Forelimb muscle (tissue), 1 donor: ENCODE results near the gene KRT82. TPM values are rescaled to one million over a fixed set of nuclear protein-coding genes. Genes with fewer than 3 reads are reported as not detected.

ENCODE experiments used
- DNase-seq: peaks from one replicate; pipeline ENCODE4 v3.0.0-alpha.2; 2013; ENCODE audit warnings: low read depth
- polyA plus RNA-seq: library from polyadenylated mRNA; unstranded; fragments of 120-200 nt; gene quantifications from one replicate; pipeline ENCODE4 v1.2.1, GENCODE V29; 2013; ENCODE audit not compliant: insufficient read length

KRT82 gene
- polyA plus RNA-seq, 1 donor, result not detected

DNA sequence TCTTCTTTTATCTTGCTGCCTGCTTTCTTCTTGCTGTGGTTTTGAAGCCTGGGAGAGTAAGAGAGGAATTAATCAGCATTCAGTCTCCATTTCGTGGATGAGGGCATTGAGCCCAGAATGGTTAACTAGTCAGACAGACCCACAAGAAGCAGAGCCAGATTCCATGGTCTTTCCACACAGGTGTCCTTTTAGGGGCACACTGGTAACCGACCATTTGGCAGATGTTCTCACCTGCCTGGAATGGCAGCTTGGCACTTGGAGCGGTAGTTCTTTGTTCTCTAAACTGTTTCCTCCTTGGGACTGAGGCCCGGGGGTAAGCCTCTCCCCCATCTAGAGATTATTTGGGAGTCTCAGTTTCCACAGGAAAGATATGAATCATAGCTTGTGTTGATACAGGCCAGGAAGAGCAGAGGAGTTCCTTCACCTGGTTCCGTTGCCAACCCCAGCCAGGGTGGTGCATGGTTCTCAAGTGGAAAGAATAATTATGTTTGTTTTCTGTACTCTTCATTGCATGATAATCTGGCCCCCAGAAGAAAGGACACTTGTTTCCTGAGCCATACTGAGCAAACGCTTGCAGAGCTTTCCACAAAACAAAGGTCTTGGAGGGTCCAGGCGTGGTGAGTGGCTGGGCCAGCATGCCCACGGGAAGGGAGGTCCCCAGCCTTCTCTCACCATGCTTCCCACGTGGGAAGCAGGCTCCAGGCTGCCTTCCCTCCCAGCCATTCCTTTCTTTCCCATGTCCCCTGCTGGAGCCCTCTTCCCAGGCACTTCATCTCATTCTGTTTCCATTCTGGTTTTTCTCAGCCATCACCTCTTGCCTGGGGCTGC lies 30.1 kb upstream of the KRT82 start:
- DNase-seq, result no peak

DNA sequence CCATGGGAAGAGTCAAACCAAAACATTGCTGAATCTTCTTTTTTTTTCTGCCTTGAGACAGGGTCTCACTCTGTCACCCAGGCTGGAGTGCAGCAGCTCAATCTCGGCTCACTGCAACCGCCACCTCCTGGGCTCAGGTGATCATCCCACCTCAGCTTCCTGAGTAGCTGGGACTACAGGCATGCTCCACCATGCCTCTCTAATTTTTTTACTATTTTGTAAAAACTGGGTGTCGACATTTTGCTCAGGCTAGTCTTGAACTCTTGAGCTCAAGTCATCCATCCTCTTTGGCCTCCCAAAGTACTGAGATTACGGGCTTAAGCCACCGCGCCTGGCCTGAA lies 29.5 kb upstream of the KRT82 start:
- no peak for DNase-seq

DNA sequence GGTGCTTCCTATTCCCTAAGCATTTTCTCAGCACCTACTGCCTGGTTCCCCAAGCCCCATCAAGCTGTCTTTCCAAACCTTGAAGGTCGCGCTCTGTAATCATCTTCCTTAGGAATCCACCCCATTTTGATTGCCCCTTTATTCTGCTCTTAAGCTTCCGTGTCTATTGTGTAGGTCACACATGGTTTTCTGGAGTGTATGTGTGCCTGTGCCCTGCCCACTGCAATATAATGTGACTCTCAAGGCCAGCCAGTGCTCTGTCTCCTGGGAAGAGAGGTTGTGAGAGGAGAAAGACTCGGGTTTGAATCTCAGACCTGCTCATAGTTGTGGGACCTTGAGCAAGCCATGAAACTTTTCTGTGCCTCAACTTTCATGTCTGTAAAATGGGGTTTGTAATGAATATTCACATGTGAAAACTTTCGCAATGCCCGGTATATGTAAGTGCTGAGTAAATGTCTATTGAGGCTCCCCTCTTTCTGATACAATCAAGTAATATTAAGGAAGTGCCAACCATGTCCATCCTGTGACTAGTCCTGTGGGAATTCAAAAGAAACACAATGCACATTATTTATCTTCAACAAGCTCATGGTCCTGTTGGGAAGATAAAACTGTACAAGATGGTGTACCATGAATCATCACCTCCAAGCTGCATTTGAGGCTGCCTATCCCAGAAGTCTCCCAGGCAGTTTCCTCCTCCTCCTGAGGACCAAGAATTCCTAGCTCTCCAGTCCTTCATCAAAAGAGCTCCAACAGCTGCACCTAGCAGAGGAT lies 28.8 kb upstream of the KRT82 start:
- no peak for DNase-seq

DNA sequence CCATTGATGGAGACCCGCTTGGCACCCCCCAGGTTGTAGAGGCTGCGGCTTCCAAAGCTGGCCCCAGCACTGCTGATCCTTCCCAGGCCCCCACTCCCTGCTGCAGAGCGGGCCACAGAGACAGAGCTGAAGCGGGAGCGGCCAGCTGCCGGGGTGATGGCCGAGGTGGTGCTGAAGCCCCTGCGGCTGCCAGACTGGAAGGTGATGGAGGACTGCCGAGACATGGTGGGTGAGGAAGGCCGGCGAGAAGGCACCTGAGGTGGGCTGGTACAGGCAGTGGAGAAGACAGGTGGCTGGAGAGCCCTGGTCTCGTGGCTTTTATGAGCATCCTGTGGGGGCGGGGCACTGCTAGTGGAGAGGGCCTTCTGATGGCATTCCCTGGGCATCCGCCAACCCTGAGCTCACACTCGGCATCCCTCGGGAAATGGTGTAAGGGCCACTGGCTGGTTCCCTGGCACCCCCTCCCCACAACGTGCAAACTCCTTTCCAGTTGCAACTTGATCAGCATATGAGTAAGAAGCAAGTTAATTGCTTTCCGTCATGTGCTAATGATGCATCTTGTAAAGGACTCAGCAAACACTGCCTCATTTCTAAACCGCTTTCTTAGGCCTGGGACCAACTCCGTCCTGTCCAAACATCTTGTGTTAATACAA lies 28.1 kb upstream of the KRT82 start, which contains the start of gene KRT75:
Gene KRT75, minus strand, starts transcription at position 291 of the 653 bp plus-strand sequence. Its CDS starts 67 bp downstream, at position 224.
- no peak for DNase-seq

DNA sequence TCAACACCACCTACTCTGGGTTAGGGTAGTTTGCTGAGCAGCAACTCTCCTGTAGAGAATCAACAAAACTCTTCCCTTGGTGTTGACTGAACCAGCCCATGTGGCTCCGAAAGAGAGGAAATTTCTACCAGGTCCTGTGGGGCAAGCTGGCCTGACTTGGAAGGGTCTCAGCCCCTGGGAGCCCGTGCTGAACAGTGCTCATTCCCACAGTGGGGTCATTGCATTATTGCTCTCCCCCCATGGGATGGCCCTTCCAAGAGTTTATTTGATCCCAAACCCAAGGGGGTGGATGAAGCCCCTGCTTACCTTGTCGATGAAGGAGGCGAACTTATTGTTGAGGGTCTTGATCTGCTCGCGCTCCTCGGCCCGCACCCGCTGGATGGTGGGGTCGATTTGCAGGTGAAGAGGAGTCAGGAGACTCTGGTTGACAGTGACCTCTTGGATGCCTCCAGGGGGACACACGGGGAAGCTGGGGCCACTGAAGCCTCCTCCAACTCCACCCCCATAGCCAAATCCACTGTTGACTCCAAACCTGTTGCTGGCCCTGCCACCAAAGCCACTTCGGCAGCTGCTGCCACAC lies 27.5 kb upstream of the KRT82 start:
- no peak for DNase-seq

DNA sequence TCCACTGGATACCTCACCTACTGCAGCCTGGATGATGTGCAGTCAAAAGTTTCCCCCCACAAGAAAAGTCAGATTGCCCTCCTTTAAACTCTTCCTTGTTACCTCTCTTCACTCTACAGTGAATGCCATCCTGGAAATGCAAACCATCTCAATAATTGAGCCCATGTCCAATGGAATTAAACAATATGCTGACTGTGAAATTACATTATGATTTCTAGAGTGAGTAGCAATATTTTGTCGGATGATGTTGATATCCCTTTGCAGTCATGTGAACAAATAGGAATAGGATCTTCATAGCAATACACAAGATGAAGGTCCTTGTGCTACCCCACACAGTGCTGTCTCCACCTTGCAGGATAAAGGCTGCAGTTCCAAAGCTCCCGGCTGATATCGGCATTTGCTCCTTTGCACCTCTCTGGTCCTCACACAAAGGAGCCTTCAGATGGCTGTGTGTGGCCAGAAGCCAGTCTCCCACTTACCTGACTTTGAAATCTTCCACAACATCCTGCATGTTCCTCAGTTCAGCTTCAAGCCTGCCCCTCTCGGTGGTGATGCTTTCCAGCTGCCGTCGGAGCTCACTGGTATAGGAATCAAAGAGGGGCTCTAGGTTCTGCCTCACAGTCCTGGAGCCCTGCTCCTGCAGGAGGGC lies 26.5 kb upstream of the KRT82 start:
- no peak for DNase-seq

DNA sequence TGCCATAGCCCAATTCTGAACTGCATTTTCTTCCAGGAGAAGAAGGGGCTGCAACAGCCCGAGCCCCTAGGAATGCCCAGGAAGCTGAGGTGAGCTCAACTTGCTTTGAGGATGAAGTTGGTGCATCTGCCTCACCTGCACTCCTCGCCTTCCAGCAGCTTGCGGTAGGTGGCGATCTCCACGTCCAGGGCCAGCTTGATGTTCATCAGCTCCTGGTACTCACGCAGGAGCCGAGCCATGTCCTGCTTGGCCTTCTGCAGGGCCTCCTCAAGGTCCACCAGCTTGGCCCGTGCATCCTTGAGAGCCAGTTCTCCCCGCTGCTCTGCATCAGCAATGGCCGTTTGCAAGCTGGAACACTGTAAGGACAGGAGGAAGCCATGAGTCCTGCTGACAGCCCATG lies 22.0 kb upstream of the KRT82 start:
- DNase-seq, result no peak

DNA sequence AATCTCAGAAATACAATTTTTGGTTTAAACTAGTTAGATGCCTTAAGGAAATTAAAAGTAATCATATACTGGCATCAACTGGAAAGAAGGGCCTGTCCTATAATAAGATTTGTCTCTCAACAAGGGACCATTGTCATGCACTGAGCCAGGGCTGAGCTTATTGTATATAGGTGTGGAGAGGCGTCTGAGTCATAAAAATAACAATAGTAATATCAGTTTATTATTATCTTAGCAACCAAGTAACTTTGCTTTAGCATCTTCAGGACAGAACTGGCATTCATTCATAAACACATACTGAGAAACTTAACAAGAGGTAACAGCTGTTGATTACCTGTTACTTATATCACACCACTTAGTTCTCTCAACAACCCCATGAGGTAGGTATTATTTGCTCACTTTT lies 20.9 kb upstream of the KRT82 start:
- DNase-seq, result no peak

DNA sequence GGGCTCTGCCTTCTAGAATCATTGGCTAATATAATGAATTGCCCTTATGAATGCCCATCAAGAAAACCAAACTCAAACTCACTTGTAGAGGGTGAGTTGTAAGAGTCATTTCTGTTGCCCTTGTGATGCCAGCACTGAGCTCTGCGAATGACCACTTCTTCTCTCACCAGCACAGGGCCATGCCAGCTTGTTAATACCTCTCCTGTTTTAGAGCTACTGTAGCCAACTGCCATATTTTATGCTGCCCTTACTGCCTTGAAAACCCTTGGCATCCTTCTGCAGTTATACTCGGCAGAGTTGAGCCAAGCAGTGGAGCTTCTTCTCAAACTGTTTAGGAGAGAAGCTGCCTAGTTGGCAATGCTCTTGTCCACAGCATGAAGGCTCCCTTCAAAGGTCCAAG lies 19.9 kb upstream of the KRT82 start:
- no peak for DNase-seq

DNA sequence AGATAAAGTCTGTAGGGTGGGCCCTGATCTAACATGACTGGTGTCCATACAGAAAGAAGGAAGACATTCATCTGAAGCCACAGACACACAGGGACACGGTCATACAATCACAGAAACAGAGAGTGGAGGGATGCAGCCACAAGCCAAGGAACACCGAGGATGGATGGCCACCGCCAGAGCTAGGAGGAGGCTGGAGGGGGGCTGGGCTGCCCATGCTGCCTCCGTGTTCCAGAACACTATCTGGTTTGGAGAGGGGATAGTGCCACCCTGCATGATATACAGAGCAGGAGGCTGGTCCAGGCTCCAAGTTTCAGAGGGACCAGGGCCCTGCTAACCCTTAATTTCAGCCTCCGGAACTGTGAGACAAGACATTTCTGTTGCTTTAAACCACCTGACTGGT lies 19.3 kb upstream of the KRT82 start:
- no peak for DNase-seq

DNA sequence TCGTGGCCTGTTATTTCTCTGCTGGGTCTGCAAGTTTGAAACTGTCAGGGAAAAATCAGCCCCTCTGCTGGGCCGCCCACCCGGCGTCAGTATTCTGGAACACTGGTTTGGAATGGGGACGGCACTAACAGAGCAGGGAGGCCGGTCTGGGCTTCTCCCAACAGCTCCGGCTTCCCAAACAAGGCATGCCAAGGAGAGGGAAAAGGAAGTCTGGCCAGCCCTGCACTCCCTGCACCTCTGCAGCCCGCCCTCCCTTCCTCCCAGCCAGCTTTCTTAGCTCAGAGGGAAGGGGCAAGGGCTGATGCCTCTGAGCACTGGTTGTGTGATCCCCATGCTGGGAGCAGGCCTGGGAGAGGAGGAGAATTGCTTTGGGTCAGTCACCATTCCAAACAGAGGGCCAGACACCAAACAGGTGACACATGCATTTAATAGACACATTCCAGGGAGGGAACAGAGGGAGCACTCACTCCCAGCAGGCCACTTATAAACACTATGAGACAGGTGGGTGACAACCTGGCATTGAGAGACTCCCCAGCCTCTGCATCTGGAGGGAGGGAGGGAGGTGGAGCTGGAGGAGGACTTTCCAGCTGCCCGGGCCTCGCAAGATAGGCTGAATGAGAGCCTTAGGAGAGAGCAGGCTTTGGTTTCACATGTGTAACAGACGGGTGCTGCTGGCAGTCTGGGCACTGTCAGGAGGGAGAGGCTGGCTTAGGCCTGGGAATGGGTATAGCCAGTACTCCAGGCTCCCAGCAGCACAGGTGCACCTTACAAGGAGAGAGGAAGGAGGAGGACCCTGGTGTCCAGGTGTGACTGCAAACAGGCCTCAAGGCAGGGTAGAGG lies 17.7 kb upstream of the KRT82 start:
- DNase-seq, result no peak

DNA sequence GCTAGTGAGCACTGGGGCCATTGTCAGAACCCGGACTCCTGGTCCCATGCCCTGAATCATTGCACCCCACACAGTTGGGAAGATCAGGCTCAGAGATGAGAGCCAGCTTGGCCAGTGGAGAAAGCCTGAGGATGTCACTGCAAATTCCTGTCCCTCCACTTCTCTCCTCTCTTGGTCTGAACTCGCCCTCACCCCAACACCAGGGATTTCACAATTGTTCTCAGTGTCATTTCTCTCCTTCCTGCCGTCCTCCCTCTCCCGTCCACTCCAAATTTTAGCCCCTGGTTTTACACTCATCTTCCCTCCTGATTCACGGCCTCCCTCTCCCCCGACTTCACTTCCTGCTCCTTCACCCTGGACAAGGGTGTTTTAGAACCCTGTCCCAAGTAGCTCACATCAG lies 16.9 kb upstream of the KRT82 start:
- no peak for DNase-seq

DNA sequence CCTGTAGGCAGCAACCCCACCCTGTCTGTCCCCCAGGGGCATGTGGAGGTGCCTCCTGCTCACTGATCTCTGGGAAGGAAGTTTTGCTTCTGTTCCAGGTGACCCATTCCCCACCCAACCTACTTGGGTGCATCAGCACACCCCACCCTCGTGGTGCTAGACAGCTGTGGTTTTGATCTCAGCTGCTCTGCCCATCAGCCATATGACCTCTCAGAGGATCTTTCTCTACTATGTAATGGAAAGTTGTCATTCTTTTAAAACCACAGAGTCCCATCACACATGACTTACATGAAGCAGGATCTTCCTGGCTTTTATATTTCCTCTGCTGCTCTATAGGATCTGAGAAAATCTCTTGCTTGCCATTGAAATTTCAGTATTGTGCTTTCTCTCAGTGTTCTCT lies 13.5 kb upstream of the KRT82 start:
- DNase-seq, result no peak

DNA sequence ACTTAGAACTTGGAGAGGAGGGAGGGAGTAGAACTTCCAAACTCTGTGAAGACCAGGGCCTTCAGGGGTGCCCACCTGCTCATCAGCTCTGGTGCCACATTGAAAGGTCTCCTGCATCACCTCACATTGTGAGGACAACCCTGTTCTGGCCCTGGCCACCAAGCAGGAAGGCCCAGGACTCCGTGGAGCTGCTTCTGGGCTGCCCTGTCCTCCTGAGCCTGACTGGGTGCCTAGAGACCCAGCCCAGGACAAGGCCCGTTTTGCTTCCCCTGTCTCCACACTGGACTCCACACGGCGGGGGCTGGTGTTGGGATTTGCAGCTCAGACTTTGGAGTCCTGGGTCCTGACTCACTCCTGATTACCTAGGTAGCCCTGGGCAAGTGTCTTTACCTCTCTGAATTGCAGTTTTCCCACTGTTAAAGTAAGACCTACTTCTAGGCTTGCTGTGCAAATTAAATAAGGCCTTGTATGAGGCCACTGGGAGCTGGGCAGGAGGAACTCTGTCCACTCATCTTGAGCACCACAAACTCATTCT lies 12.5 kb upstream of the KRT82 start:
- DNase-seq, result no peak

DNA sequence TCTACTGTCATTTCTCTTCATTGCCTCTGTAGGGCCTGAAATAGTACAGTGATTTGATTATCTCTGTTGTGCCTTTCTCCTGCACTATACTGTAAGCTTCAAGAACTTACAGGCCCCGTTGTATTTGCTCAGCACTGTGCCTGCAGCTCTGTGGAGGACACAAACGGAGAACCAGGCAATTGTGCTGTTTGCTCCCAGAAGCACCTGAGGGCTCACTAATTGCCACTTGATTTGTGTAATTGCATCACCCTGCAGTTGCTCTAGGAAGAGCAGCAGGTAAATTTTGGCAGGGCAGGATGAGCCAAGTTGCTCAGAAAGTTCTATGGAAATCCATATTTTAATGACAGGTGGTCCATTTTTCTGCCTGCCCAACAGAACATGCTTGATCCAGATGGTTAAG lies 11.6 kb upstream of the KRT82 start:
- no peak for DNase-seq

DNA sequence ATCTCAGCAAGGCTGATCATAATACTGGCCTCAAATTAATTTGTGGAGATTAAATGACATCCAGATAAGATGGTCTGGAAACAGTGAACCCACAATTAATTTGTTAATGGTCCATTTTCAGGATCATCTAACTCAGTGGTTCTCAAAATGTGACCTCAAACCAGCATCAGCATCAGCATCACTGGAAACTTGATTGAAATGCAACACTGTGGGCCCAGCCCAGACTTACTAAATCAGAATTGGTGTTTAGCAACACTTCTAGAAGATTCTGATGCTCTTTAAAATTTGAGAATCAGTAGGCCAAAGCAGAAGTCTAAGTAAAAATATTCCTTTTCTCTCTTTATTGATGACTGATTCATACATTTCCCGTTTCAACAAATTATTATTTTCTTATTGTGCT lies 10.7 kb upstream of the KRT82 start:
- DNase-seq, result no peak

DNA sequence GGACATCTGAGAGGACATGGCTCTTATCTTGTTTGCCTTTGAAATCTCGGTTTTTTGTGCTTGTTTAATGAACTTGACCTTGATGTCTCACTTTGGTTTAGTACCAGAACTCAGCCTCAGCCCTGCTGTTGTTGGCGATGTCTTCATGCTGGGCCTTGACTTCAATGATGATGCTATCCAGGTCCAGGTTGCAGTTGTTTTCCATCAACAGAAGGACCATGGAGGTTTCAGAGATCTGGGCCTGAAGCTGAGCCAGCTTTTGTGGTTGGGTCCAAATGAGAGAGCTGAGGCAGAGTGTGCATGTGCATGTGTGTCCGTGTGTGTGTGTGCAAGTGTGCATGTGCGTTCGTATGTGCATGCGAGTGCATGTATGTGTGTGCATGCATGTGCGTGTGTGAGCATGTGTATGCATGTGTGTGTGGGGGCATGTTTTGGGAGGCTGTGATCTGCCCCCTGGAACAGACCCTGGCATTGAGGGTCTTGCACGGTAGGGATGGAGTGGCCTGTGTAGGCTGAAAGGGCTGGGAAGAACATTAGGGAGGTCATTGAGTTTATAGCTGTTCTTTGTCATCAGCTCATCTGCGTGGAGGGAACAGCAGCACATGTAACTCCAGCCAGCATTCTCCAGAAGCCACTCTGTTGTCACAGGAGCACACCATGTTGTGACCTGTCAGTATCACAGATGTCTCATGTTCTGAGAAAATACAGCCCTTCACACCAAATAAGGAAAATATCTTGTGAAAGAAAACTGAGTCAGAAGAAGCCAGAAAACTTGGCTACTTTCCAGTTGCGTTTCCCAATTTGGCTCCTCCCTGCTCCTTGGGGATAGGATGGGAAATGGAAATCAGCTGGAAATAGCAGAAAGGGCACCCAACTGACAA lies 10.0 kb upstream of the KRT82 start:
- DNase-seq, result no peak

DNA sequence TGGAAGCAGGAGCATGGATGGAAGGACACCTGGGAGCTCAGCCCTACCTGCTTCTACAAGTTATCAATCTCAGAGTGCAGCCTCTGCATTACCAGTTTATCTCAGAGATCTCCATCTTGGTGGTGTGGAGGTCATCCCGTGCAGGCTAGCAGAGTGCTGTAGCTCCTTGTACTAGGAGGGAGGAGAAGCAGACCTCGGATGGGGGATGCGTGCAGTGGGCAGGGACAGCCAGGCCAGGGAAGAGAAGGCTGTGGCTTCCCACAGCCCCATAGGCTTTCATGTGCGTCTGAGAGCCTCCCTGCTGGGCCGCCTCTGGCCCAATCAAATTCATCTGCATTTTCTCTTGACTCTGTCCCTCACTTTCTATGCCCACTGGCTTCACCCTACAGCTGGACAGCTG lies 8.8 kb upstream of the KRT82 start:
- no peak for DNase-seq

DNA sequence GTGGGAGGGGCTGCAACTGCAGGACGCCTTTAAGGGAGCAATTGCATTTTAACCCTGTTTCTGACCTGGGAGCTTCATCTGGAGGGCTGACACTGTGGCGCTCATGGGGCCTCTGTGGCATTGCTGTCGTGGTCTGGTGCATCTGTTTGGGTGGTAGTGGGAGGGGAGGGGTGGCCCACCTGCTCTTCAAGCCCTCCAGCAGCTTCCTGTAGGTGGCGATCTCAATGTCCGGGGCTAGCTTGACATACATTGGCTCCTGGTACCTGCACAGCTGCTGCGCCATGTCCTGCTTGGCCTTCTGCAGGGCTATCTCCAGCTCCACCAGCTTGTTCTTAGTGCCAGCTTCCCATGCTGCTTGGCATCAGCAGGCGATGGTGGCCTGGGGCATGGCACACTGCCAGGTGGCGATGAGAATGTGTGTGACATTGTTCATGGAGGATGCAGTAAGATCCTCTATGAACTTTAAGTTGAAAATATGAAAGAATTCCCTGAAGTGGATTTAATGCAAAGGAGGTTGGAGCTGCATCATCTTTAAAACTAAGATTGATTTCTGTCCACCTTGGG lies 7.7 kb upstream of the KRT82 start:
- no peak for DNase-seq
